ENCODE results near the gene TPRN.

- TF ChIP-seq EZH2 (IDR thresholded peaks at IDR 0.05; ENCODE audit: borderline replicate concordance, low read length) (no peak), CTCF (IDR thresholded peaks at IDR 0.05; ENCODE audit: low read length) (no peak)
Observed at GRCh38 chr9:137192859-137193258, 7.7 kb downstream of the TPRN start.

Data from OCI-LY1 (cell line).